Activated CD8-positive, alpha-beta memory T cell treated with anti-CD3 and anti-CD28 coated beads, Interleukin-2, amount 50 U/mL, for 24 hours (primary cell): ENCODE measurements around the gene FBLN2.

Experiments
- DNase-seq: peaks from one replicate; pipeline ENCODE4 v3.0.0-alpha.2; 2020; ENCODE audit errors: extremely low read depth

Gene FBLN2

GRCh38 chr3:13605555-13605954, 56.6 kb downstream of the FBLN2 start:
- no peak for DNase-seq

GRCh38 chr3:13607821-13608597, 59.1 kb downstream of the FBLN2 start:
- DNase-seq = no peak

DNA sequence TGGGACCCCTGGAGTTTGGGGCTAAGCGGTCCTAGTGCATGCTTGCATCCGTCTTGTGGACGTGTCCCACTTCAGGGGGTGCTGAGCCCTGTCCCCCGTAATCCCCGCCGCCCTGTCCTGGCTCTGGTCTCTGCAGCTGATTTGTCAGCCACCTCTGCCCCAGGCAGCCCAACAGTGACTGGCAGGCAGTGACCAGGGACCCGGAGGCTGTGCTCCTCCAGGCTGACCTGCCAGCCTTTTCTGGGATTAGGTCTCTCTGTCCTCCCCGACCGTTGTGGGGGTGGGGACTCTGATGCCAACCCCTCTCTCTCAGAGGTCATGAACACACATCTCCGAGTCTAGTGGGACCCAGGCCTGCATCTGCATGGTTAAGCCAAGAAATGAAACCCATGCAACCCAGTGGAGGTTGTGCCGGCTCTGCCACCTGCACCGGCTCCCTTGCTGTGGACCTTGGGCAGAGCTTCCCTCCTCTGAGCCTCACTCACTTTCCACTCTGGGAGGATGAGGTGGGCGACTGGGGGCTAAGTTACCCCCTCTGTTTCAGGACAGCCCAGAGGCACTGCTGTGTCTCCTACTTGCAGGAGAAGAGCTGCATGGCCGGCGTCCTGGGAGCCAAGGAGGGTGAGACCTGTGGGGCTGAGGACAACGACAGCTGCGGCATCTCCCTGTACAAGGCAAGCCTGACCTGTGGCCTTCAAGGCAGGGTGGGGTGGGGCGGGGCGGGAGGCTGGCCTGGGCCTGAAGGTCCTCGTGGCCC, 60.2 kb downstream of the FBLN2 start:
- DNase-seq = no peak

GRCh38 chr3:13610006-13610570, 61.2 kb downstream of the FBLN2 start:
- DNase-seq = no peak

DNA sequence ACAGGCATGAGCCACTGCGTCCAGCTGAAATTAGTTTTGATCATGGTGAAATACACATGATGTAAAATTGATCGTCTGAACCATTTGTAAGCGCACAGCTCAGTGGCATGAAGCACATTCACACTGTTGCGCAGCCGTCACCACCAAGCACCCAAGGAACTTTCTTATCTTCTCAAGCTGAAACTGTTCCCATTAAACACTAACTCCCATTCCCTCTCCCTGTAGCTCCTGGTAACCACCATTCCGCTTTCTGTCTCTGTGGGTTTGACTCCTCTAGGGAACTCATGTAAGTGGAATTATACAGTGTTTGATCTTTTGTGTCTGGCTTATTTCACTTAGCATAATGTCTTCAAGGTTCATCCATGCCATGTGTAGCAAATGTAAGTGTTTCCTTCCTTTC, 62.3 kb downstream of the FBLN2 start:
- no peak for DNase-seq

DNA sequence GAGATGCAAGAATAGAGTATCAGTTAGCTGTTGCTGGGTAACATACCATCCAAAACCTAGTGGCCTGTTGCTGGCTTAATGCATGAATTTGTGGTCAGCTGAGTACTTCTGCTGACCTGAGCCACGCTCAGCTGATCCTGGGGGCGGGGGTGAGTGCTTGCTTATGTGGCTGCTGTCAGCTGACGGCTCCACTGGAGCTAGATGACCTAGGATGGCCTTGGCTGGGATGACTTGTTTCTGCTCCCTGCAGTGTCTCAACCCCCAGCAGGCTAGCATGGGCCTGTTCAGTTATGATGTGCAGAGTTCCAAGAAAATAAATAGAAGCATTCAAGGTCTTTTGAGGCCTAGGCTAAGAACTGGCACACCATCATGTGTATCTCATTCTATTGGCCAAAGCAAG, 63.9 kb downstream of the FBLN2 start:
- DNase-seq = no peak

DNA sequence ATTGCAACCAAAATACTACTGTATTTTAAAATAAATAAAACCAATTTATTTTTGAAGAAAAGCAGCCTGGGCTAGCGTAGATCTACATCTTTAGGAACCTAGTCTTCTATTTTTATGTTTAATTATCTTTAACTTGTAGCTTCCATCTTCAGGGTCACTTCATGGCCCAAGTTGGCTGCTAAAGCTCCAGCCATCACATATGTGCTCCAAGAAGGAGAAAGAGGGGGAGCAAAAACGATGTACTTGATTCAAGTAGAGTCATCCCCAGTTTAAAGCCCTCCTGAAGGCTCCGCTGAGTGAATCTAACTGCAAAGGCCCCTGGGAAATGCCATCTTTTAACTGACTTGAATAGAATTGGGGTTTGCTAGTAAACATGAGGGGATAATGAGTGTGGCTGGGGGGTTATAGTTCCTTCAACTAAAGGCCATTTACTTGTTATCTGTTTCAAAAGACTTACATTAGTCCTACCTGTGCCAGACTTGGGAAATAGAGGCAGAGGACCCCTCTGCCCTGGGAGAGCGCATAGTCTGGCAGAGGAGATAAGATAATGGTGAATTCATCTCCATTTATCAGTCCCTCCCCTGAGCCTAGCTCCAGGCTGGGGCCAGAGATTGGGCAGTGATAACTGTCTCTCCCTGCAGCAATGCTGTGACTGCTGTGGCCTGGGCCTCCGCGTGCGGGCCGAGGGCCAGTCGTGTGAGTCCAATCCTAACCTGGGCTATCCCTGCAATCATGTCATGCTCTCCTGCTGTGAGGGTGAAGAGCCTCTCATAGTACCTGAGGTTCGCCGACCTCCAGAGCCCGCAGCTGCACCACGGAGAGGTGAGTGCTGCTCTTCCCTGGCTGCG, 64.6 kb downstream of the FBLN2 start:
- DNase-seq = no peak

- DNase-seq = no peak
Observed at GRCh38 chr3:13614607-13615006, 65.7 kb downstream of the FBLN2 start.

DNA sequence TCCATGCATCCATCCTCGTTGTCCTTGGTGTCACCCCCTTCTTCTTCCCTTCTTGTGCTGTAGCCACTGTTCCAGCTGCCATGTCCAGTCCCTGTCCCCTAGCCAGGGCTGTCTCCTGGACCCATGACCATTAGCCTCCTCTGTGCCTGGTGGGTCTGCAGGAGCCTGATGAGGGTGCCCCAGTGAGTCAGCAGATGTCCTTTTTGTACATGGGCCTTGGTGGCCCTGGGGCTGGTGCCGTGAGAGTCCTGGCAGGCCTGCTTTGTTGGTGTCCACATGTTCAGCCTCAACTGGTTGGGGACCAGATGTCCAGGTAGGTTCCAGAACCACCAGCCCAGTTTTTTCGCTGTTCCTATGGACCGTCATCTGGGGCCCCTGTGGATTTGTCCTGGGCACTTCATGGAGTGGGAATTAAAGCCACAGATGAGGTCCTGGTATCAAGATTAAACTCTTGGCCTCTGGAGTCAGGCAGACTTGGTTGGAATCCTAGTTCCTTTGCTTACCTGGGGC, 66.1 kb downstream of the FBLN2 start:
- no peak for DNase-seq

DNA sequence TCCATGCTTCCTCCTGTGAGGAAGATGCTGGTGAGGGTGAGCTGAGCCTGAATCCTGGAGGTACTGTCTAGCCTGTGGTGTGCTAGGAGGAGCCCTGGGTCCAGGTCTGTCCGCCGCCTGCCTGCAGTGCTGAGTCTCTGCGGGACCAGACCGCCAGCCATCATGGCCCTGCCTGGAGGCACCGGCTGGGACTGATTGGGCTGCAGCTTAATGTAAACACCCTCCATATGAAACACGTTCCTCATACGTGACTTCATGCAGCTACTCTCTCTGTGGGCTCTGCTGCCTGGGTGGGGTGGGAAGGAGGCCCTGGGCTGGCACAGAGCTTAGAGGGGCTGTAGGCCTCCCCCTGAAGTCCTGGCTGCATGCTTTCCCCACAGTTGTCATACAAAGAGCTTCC, 67.4 kb downstream of the FBLN2 start:
- no peak for DNase-seq

DNA sequence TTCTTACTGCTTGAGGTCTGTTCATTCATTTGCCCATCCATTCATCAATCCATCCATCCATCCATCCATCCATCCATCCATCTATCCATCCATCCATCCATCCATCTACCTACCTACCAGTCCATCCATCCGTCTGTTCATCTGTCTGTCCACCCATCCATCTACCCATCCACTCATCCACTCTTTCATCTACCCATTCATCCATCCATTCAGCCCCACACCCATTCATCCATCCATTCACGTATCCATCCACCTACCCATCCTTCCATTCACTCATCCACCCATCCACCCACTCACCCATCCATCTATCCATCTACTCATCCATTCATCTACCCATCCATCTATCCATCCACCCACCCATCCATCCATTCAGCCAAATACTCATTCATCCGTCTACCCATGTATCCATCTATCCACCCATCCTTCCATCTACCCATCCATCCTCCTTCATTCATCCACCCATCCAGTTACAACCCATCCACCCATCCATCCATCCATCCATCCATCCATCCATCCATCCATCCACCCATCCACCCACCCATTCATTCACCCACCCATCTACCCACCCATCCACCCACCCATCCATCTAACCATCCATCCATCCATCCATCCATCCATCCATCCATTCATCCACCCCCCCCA, 68.3 kb downstream of the FBLN2 start:
- no peak for DNase-seq

DNA sequence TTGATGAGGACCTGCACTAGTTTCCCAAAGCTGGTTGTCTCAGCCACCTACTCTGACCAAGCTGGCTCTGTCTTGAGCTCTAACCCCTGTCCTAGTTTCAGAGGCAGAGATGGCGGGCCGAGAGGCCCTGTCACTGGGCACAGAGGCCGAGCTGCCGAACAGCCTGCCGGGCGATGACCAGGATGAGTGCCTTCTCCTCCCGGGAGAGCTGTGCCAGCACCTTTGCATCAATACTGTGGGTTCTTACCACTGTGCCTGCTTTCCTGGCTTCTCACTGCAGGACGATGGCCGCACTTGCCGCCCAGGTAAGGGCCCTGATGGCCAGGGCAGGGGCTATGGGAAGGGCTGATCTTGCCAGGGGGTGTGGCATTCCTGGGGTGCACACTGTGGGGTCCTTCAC, 69.1 kb downstream of the FBLN2 start:
- DNase-seq = no peak

DNA sequence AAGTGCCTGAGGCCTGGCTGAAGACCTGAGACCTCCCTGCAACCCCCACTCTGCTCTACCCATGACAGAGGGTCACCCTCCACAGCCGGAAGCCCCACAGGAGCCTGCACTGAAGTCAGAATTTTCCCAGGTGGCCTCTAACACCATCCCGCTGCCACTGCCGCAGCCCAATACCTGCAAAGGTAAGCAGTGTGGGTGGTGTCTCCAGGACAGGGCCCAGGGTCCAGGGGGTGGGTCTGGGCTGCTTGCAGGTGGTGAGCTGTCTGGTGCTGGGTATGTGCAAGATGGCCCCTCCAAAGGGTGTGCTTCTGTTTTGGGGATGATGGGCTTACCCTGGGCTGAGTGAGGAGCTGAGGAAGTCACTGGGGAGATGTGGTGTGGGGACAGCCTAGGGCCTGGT, 69.9 kb downstream of the FBLN2 start:
- no peak for DNase-seq

DNA sequence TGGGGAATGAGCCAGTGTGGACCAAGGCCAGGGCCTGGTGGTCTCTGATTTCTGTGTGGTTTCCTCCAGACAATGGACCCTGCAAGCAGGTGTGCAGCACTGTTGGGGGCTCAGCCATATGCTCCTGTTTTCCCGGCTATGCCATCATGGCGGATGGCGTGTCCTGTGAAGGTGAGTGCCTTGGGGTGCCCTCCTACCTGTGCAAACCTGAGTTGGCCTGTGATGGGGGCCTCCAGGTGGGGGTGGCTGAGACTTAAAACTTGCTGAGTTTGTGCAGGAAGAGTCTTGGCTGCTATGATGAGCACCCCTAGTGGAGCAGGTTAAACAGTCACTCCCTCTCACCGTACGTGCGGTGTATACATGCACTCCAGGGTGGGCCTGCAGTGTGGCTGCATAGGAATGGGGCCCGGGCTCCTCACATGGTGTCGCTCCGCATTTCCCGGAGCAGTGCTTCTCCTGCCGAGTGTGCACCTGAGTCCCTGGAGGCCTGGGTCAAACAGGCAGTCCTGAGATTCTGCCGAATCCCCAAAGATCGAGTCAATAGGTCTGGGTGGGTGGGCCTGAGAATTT, 70.8 kb downstream of the FBLN2 start:
- DNase-seq = no peak

- DNase-seq = no peak
Observed at GRCh38 chr3:13620281-13620680, 71.4 kb downstream of the FBLN2 start.

DNA sequence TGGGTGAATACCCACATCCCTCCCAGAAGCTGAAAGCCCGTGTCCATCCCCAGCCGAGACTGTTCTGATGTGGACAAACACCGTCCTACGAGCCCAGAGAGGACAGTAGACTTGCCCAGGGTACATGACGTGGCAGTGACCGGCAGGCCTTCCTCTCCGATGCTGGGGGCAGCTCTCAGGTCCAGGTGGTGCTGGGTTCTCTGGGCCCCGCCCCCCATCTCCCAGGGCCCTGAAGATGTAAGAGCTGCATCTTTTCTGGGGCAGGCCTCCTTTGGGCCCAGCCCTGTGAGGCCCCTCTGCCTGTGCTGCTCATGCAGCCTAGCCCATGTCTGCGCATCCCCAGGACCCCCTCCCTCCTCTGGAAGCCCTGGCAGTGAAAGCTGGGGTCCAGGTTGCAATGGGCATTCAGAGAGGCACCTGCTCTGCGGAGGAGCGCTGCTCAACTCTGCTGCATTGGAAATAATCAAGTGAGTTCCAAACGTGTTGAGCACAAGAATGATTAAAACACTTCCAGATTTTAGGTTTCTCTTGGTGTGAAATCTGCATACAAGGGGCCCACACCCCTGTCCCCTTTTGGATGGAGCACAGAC, 71.9 kb downstream of the FBLN2 start:
- DNase-seq = no peak

DNA sequence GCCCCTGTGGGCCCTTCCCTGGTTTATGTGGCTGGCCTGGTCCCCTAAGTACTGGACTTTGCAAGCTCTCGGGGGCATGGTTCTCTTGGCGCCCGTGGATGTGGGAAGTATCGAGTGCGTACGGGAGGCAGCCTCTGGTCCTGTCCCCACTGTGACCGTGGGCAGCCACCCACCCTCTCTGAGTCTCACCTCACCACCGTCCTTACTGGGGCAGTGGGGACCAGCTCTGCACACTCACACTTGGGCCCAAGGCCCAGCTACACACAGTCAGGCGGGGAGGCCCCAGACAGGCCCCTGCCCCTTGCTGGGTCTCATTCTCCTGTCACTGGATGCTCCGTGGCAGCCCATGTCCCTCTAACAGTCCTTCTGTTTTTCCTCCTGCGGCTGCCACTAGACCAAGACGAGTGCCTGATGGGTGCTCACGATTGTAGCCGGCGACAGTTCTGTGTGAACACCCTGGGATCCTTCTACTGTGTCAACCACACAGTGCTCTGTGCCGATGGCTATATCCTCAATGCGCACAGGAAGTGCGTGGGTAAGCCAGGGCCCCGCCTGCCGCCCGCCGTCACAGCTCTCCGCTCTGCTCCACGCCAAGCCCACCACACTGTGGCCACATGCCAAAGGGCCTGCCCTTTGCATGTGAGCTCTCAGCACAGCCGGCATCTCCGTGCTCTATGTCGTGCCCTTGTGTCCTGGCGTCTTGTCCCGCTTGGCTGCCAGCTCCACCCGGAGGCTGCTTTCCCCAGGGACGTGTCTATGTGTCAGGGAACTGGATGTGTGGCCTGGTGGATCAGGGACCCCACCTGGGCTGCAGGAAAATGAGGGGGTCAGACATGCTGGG, 72.7 kb downstream of the FBLN2 start:
- DNase-seq = peak; percentile 10

GRCh38 chr3:13622356-13622755, 73.4 kb downstream of the FBLN2 start:
- DNase-seq = no peak

DNA sequence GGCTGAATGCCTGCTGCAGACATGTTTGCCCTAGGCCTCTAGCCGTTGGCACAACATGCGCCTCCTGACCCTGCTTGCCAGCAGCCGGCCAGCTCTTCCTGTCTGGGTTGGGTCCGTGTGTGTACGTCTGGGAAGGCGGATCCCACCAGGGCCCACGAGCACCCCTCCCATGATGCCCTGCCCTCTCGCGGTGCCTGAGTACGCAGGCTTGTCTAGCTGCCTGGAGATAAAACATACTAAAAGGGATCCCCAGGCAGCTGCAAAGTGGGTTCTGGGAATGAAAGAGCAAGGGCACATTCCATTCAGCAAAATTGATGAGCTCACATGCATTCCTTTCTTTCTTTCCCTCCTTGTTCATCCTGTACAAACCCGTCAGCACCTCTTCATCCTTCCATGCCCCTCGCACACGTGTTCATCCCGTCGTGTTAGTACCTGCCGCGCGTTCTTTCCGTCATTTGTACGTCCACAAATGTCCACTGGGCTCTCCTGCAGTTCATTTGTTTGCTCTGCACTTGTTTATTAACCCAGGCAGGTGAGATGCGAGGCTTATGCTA, 74.3 kb downstream of the FBLN2 start:
- DNase-seq = no peak
